Activated CD8-positive, alpha-beta T cell treated with anti-CD3 and anti-CD28 coated beads for 36 hours (primary cell): Measurements from ENCODE around the gene CLDN24. TPM values are rescaled to one million over a fixed set of nuclear protein-coding genes. Genes with fewer than 3 reads are reported as not detected.

Source experiments
- ATAC-seq: fragments of 200-7000 bp; cut with Tn5 transposase; one replicate; pipeline ENCODE4 v1.10.0; 2021; ENCODE audit warnings: mild to moderate bottlenecking, moderate library complexity
- CTCF ChIA-PET: fragments of 350-600 bp; sonication (Branson Sonifier 250); formaldehyde crosslinking; loops from one replicate; lab custom pipeline; 2021; ENCODE audit warnings: antibody characterized with exemption; lab: Charles Lee
- POLR2A ChIA-PET: fragments of 350-600 bp; sonication (Branson Sonifier 250); formaldehyde crosslinking; loops from one replicate; lab custom pipeline; 2021; ENCODE audit warnings: antibody characterized with exemption; lab: Charles Lee
- DNase-seq: peaks from one replicate; pipeline ENCODE4 v3.0.0-alpha.2; 2020
- H3K27ac Mint-ChIP-seq: one replicate; pipeline ENCODE4 v1.8.0; 2021; ENCODE audit warnings: mild to moderate bottlenecking, mixed read lengths
- H3K27me3 Mint-ChIP-seq: one replicate; pipeline ENCODE4 v1.8.0; 2021; ENCODE audit warnings: mixed read lengths
- H3K36me3 Mint-ChIP-seq: one replicate; pipeline ENCODE4 v1.8.0; 2021; ENCODE audit warnings: low read depth, mixed read lengths
- H3K4me1 Mint-ChIP-seq: one replicate; pipeline ENCODE4 v1.8.0; 2021; ENCODE audit warnings: low read depth, mixed read lengths
- H3K4me3 Mint-ChIP-seq: one replicate; pipeline ENCODE4 v1.8.0; 2021; ENCODE audit warnings: mild to moderate bottlenecking, moderate library complexity, mixed read lengths
- H3K9me3 Mint-ChIP-seq: one replicate; pipeline ENCODE4 v1.8.0; 2021; ENCODE audit warnings: mixed read lengths
- intact Hi-C: fragments of 100-400 bp; cut with micrococcal nuclease; formaldehyde crosslinking; loops from one replicate; pipeline ENCODE4 v1.10.0; 2022
- total RNA-seq, 2 experiments: library from RNA; stranded (reverse); gene quantifications; one replicate each; pipeline ENCODE4 v1.2.3, GENCODE V29; 2021
- TF ChIP-seq, protein P1 (sequence below): fragments of 200-600 bp; IDR thresholded peaks from one replicate; pipeline ENCODE4 v1.8.0; 2022; ENCODE audit warnings: antibody characterized with exemption, mild to moderate bottlenecking

Gene CLDN24
- total RNA-seq, 2 experiments from 2014 or later, result not detected

GRCh38 chr4:183318656-183319055, 3.6 kb downstream of the CLDN24 start:
- H3K36me3 Mint-ChIP-seq, result no peaks in the 10 kb centered on the region
- POLR2A ChIA-PET, result no interaction called here
- peaks cover 2% of the 10 kb centered on the region for H3K27me3 Mint-ChIP-seq
- TF ChIP-seq, protein P1, sequence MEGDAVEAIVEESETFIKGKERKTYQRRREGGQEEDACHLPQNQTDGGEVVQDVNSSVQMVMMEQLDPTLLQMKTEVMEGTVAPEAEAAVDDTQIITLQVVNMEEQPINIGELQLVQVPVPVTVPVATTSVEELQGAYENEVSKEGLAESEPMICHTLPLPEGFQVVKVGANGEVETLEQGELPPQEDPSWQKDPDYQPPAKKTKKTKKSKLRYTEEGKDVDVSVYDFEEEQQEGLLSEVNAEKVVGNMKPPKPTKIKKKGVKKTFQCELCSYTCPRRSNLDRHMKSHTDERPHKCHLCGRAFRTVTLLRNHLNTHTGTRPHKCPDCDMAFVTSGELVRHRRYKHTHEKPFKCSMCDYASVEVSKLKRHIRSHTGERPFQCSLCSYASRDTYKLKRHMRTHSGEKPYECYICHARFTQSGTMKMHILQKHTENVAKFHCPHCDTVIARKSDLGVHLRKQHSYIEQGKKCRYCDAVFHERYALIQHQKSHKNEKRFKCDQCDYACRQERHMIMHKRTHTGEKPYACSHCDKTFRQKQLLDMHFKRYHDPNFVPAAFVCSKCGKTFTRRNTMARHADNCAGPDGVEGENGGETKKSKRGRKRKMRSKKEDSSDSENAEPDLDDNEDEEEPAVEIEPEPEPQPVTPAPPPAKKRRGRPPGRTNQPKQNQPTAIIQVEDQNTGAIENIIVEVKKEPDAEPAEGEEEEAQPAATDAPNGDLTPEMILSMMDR, result no peak
- intact Hi-C loops, result no loop called here
- CTCF ChIA-PET, result interaction anchor here (1.3 to 2.9 kb wide), 3 partner anchors 10 to 89 kb away, joined by 3 to 9 read pairs (median 5); no protein-coding TSS in a partner anchor
- no peak overlapping the region for H3K27ac Mint-ChIP-seq
- ATAC-seq (peak; percentile 24), DNase-seq (no peak)
- H3K4me1 Mint-ChIP-seq, result peaks cover 9% of the 10 kb centered on the region
- H3K4me3 Mint-ChIP-seq, result no peak overlapping the region
- H3K9me3 Mint-ChIP-seq, result no peaks in the 10 kb centered on the region

DNA sequence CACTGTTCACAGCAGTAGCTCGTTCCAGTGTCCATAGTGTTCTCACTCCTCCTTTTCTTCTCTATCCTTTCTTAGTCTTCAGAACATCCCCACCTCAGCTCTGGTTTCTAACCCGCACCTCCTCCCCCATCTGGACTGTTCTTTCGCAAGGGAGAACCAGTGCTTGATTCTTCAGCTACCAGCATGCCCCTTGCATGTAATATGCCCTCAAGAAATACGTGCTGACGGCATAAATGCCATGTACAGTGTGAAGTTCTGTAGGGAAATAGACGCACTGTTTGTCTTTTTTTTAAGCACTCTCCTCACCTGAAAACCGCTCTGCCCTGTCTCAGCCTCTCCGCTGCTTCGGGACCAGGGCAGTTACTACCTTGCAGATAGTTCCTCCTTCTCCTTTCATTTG, 7.4 kb downstream of the CLDN24 start:
- DNase-seq, result no peak
- ChIA-PET POLR2A (no interaction called here), CTCF (interaction anchor here (2.1 kb wide), 1 partner anchor 53 kb away, joined by 7 read pairs; no protein-coding TSS in a partner anchor)
- Mint-ChIP-seq H3K4me1 (no peaks in the 10 kb centered on the region), H3K27ac (no peak overlapping the region), H3K9me3 (no peaks in the 10 kb centered on the region), H3K4me3 (no peak overlapping the region), H3K27me3 (peaks cover 6% of the 10 kb centered on the region), H3K36me3 (no peaks in the 10 kb centered on the region)
- TF ChIP-seq, protein P1, result no peak
- no peak for ATAC-seq
- intact Hi-C loops, result no loop called here

GRCh38 chr4:183314336-183314735, 7.9 kb downstream of the CLDN24 start:
- no peaks in the 10 kb centered on the region for H3K36me3 Mint-ChIP-seq
- TF ChIP-seq, protein P1, result no peak
- intact Hi-C loops, result no loop called here
- DNase-seq, result no peak
- ChIA-PET POLR2A (no interaction called here), CTCF (interaction anchor here (2.1 kb wide), 1 partner anchor 52 kb away, joined by 7 read pairs; no protein-coding TSS in a partner anchor)
- no peak for ATAC-seq
- no peak overlapping the region for H3K4me3 Mint-ChIP-seq
- H3K4me1 Mint-ChIP-seq, result no peaks in the 10 kb centered on the region
- H3K27me3 Mint-ChIP-seq, result peaks cover 6% of the 10 kb centered on the region
- no peaks in the 10 kb centered on the region for H3K9me3 Mint-ChIP-seq
- no peak overlapping the region for H3K27ac Mint-ChIP-seq

DNA sequence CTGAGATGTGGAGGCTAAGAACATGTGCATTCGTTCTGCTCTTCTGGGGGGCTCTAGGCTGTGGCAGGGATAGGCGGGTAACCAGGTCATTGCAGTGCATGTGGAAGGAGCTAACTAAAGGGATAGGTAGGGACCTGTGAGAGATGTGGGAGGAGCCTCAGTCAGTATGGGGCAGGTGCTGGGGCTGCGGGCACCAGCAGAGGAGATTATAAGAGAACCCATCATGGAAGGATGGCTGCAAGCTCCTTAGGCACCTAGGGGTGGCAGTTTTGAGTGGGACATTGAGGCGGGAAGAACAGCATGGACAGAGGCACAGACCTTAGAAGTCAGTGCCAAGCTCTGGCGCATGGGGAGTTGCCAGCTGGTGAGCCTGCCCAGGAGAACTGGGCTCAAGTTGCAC, 9.4 kb downstream of the CLDN24 start:
- ChIA-PET POLR2A (no interaction called here), CTCF (no interaction called here)
- Mint-ChIP-seq H3K27ac (no peak overlapping the region), H3K4me1 (no peaks in the 10 kb centered on the region), H3K9me3 (no peaks in the 10 kb centered on the region), H3K4me3 (no peak overlapping the region), H3K27me3 (peaks cover 6% of the 10 kb centered on the region), H3K36me3 (no peaks in the 10 kb centered on the region)
- no peak for ATAC-seq
- DNase-seq, result no peak
- intact Hi-C loops, result no loop called here
- TF ChIP-seq, protein P1, result no peak

GRCh38 chr4:183306811-183307210, 15.4 kb downstream of the CLDN24 start:
- no peak for ATAC-seq
- H3K4me1 Mint-ChIP-seq, result no peaks in the 10 kb centered on the region
- no peak overlapping the region for H3K27ac Mint-ChIP-seq
- DNase-seq, result no peak
- intact Hi-C loops, result no loop called here
- H3K27me3 Mint-ChIP-seq, result peaks cover 1% of the 10 kb centered on the region
- no peaks in the 10 kb centered on the region for H3K9me3 Mint-ChIP-seq
- ChIA-PET POLR2A (no interaction called here), CTCF (no interaction called here)
- H3K4me3 Mint-ChIP-seq, result no peak overlapping the region
- TF ChIP-seq, protein P1, result no peak
- no peaks in the 10 kb centered on the region for H3K36me3 Mint-ChIP-seq
